RWPE1 (cell line): ENCODE results near the gene SCART1.
"Not testable (repeated sequence)": the region's sequence is repeated elsewhere in the genome, so short reads cannot be mapped to it uniquely, and the experiment has no call there.

Experiments used
- CTCF ChIA-PET: fragments of 350-600 bp; sonication (Branson Sonifier 250); formaldehyde crosslinking; extraction: SDS; loops from one replicate; lab custom pipeline; 2021; lab: Yijun Ruan, JAX
- POLR2A ChIA-PET: fragments of 400-600 bp; formaldehyde crosslinking; extraction: SDS; loops from one replicate; lab custom pipeline; 2020; ENCODE audit warnings: antibody characterized with exemption; ENCODE audit not compliant: low non-redundant PET; lab: Yijun Ruan, JAX
- DNase-seq: peaks from one replicate; pipeline ENCODE4 v3.0.0; 2012; ENCODE audit warnings: low spot score
- H3K27ac ChIP-seq: fragments of 450-650 bp; 2 replicates; pipeline ENCODE4 v1.5.1; 2017
- CTCF ChIP-seq: fragments of 450-650 bp; conservative IDR thresholded peaks from 2 replicates; pipeline ENCODE4 v1.5.1; 2017; ENCODE audit warnings: low read depth, mild to moderate bottlenecking

SCART1 gene

GRCh38 chr10:133509700-133510099 lies 56.0 kb downstream of the SCART1 start:
- no peak for TF ChIP-seq CTCF
- H3K27ac ChIP-seq: no peak overlapping the region
- no peak for DNase-seq
- CTCF ChIA-PET: interaction anchor here (0.7 to 1.0 kb wide), 3 partner anchors 13 to 1617 kb away, joined by 3 to 6 read pairs (median 3); no protein-coding TSS in a partner anchor
- POLR2A ChIA-PET: no interaction called here

DNA sequence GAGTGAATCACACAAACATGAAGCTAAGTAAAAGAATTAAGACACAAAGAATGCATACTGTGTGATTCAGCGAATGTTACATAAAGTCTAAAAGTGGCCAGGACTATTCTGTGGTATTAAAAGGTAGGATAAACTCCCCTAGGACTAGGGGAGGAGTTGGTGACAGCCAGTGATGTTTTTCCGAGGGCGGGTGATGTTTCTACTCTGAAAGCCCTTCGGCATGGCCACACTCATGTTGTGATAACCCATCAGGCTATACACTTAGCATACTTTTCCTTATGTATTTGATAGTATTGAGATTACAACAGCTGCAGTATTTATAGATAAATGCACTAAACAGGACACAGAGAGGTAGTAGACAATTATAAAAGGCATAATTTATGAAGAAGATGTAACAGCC lies 57.7 kb downstream of the SCART1 start:
- no peak overlapping the region for H3K27ac ChIP-seq
- no peak for TF ChIP-seq CTCF
- POLR2A ChIA-PET: no interaction called here
- DNase-seq: no peak
- CTCF ChIA-PET: no interaction called here

DNA sequence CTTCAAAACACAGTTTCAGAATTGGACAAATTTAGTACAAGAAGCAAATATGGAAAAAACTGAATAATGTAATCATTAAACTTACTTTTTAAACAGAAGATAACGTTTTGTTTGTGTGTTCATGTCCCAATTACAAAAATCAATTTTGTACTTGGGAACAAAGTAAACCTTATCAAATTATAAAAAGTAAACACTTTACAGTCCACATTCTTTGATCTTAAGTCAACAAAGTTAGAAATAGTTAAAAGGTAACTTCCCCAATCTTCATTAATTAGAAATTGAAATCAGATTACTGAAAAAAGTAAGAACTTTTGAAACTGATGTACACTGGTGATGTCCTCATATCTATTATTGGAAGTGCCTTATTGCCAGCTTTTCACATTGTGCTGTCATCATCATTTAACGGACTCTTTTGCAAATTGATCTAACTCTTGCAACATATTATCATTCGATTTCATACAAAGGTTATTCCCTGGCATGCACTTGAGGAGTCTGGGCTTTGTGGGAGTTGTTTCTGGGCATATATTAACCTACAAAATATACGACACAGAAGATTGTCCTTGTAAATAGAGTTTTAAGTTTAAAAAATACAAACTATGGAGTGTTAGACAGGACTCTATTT lies 58.3 kb downstream of the SCART1 start:
- TF ChIP-seq CTCF: no peak
- no peak overlapping the region for H3K27ac ChIP-seq
- ChIA-PET CTCF (no interaction called here), POLR2A (no interaction called here)
- DNase-seq: no peak

DNA sequence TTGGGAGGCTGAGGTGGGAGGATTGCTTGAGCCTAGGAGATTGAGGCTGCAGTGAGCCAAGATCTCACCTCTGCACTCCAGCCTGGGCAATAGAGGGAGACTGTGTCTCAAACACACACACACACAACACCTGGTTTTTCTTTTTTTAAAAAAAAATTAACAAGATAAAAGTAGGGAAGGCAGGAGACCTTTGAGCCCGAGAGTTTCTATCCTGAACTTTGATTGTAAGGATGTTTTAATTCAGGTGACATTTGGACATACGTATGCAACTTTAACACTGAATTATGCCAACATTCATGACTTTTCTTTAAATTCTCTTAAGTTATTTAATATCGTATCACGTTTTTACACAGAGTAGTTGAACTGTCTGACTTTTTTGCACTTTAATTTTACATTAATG lies 61.7 kb downstream of the SCART1 start:
- no peak overlapping the region for H3K27ac ChIP-seq
- no peak for TF ChIP-seq CTCF
- no peak for DNase-seq
- POLR2A ChIA-PET: no interaction called here
- CTCF ChIA-PET: no interaction called here

DNA sequence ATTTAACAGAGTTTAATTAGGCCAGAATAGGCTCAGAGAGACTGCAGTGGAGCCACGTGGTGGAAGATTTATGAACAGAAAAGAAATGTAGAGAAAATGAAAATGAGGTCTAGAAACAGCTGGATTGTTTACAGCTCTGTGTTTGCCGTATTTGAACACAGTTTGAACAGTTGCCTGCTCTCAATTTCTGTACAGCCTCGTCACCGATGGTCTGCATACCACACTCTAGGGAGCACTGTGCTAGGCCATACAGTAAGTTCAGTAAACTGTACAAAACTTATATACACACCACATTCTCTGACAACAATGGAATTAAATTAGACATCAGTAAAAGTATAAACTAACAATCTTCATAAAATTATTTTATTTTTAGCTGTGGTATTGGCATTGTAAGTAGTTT lies 62.3 kb downstream of the SCART1 start:
- H3K27ac ChIP-seq: no peak overlapping the region
- CTCF ChIA-PET: no interaction called here
- POLR2A ChIA-PET: no interaction called here
- no peak for TF ChIP-seq CTCF
- no peak for DNase-seq

DNA sequence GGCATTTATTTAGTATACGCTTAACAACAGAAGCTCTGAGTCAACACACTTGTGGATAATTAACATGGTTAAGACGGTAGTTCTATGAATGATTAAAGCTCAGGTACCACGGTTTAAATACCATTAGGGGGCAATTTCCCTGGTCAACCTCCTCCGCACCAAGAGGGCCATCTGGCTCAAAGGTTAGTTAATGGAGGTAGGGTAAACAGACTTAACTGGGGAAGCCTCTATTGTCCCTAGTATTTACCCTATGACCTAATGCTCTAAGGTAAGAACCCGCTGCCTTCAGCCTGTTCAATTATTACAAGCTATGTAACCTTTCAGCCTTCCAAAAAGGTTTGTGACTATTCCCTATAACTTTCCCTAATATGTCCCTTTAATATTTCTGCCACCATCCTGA lies 64.8 kb downstream of the SCART1 start:
- CTCF ChIA-PET, POLR2A ChIA-PET, H3K27ac ChIP-seq, DNase-seq: not testable (repeated sequence)
